ENCODE results near the gene CAMKK2.

- TF ChIP-seq CTCF (IDR thresholded peaks at IDR 0.05; ENCODE audit: low read length): no peak
- no peak for TF ChIP-seq EZH2 (IDR thresholded peaks at IDR 0.05; ENCODE audit: borderline replicate concordance, low read length)
Observed at GRCh38 chr12:121283388-121283787, 13.1 kb downstream of the CAMKK2 start.
